Hypothalamus (tissue), 51 donors: Measurements from ENCODE around the gene EEF2KMT.
A peak's percentile ranks its signal among the peaks of the same experiment; 100 is the strongest.

Source experiments
- DNase-seq, 51 donors: peaks; one replicate each; lab custom pipeline; 2025; lab: John Stamatoyannopoulos, UW

The EEF2KMT gene

DNA sequence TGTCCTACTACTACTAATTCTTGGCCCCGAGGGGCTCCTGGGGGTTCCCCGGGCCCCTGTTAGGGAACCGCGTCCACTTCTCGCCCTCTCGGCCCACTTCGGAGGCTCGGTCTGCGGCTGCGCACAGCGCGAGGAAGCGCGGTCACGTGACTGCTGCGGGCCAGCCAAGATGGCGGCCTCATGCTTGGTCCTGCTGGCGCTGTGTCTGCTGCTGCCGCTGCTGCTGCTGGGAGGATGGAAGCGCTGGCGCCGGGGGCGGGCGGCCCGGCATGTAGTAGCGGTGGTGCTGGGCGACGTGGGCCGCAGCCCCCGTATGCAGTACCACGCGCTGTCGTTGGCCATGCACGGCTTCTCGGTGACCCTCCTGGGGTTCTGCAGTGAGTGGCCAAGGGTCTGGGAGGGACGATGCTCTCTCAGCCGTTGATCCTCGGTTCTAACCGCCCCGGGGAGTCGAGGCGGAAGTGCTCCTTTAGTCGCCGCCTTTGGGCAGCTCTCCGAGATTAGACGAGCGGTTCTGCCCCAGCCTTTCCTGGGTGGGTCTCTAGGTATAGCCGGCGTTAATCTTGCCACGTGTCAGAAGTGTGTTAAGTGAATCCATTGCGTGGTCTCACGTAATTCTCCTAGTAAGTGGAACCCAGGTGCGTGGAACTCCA, 25.8 kb downstream of the EEF2KMT start, which contains the start of gene ALG1:
TSS of gene ALG1 (plus strand) at position 163 of the 653 bp plus-strand sequence. CDS start at position 170, 7 bp downstream.
- DNase-seq: peak; percentile 22 to 92 (median 81)

DNA sequence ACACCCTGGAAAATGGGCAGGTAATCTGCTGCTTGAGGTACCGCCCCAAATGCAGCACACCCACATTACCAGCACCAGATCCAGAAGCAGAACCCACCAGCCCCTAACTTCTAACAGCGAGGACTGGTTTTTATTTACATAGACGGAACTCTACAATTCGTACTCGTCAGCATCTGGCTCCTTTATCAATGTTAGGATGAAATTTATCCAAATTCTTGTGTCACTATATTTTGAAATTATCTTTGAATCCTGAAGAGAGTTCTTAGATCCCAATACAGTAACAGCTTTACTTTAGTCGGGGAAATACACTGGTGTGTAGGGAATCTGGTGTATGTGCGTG, 26.3 kb downstream of the EEF2KMT start:
- DNase-seq: peak in 1 of 51 donors; percentile 39

GRCh38 chr16:5070431-5071186, 27.0 kb downstream of the EEF2KMT start:
- no peak for DNase-seq

GRCh38 chr16:5069854-5070253, 27.7 kb downstream of the EEF2KMT start:
- DNase-seq: no peak

DNA sequence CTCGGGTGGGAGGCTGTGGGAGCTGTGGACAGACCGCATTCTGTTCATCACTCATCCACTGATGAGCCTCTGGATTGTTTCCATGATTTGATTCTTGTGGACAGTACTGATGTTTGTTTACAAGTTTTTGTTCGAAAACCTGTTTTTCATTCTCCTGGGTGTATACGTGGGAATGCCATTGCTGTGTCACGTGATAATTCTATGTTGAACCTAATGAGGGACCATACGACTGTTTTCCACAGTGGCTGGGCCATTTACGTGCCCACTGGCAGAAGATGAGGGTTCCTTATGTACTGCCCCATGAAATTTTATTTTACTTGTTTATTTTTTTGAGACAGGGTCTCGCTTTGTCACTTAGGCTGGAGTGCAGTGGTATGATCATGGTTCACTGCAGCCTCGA, 28.5 kb downstream of the EEF2KMT start:
- no peak for DNase-seq

GRCh38 chr16:5066511-5066910, 31.1 kb downstream of the EEF2KMT start:
- no peak for DNase-seq

DNA sequence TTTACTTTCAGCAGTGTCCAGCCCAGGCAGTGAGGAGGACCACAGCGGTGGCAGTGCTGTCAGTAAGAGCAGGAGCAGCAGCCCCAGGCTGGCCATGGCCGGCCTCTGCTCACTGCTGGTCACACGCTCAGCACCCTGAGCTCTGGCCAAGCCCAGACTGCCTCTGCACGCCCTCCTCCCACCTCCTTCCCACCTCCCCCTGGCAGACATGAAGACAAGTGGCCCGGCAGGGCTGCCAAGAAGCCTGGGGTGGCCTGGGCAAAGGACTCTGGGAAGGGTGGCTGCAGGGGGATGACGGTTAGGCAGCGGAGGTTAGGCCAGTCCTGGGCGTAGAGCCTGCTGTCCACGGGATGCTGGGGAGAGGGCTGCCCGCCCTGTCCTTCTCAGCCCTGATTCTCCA, 31.8 kb downstream of the EEF2KMT start, which contains the start of gene C16orf89:
TSS of gene C16orf89 (minus strand) at position 144 of the 400 bp plus-strand sequence. CDS start at position 96, 48 bp downstream.
- peak in 39 of 51 donors; percentile 5 to 85 (median 47) for DNase-seq

- no peak for DNase-seq
These were observed 32.3 kb downstream of the EEF2KMT start for GRCh38 chr16:5065326-5065725.

DNA sequence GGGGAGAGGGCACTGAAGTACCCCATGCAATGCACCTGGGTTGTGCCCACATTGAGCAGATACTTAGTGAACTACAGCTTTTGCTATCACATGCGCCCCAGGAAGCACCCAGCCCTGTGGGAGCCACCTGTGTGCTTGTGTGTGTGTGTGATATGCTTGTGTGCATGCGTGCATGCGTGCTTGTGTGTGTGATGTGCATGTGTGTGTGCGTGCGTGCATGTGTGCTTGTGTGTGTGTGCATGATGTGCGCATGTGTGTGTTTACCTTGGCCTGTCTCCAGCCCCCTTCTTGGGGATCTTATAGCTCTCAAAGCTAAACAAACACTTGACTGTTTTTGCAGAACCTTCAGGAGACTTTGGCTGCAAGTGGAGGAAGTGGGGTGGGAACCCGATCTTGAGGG, 32.7 kb downstream of the EEF2KMT start:
- DNase-seq: no peak

GRCh38 chr16:5062790-5063765, 34.5 kb downstream of the EEF2KMT start:
- no peak for DNase-seq

DNA sequence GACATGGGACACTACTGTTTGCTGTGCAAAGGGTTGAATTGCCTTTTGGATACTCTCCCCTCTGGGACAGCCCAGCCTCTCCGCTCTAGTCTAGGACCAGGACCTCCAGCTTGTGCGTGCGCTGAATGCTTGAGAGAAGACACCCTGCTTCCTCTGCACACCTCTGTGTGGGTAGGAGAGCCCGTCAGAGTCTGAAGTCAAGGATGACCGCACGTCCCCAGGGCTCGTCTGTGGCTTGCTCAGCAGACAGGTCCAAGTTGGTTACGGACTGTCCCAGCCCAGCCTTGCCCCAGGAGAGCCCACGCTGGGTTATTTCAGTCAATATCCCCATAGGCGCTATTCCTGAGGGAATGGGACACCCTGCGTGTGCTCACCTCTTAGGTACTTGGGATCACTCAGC, 35.5 kb downstream of the EEF2KMT start:
- no peak for DNase-seq

DNA sequence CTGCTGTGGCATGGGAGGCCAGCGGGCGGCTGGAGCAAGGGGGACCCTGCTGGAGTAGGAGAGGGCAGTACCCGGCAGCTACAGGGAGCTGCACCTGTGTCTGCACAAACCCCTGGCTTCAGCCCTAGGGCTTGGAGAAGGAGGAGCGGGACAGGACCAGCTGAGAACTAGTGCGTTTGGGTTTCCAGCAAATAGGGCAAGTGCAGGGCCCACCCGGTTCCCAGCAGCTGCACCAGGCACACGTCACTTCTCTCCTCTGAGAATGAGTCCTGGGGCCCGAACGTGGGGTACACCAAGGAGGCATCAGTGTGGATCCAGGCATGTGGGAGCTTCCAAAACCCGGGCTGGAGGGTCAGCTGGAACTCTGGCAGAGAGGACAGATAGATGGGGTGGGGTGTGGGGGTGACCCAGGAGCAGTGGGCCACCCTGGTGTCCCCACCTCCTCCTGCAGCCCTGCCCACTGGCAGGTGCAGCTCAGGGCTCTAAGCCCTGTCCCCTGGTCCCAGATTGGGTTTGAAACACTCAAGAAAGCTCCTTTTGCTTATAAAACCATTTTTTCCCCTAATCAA, 37.4 kb downstream of the EEF2KMT start:
- no peak for DNase-seq

DNA sequence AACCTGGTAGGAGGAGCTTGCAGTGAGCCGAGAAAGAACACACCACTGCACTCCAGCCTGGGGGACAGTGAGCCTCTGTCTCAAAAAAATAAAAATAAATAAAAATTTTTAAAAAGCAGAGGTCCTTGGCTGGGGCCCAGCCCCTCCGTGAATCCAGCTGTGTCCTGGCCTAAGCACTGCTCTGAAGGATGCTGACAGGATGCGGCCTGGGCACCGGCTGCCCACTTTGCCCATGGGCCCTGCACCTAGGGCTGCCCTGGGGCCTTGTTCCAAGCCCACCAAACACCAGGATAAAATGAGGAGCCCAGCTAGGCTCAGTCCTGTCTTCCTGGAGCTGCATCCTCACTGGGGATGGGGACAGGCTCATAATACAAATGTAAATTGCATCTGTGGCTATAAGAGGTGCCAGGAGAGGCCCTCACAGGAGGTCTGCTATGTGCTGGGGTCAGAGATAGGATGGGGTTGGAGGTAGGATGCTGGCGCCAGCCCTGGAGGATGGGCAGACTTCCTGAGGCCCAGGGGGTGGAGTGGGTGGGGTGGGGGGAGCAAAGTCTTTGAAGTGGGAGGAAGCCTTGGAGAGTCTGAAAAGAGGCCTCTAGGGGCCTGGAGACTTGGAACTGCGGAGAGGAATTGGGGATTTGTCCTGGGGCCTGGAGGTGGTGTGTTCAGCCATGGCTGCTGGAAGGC, 38.1 kb downstream of the EEF2KMT start:
- no peak for DNase-seq

- DNase-seq: no peak
These were observed 39.1 kb downstream of the EEF2KMT start for GRCh38 chr16:5058476-5058875.

- DNase-seq: peak in 4 of 51 donors; percentile 4 to 18 (median 12)
These were observed 41.2 kb downstream of the EEF2KMT start for GRCh38 chr16:5056352-5056751.

- DNase-seq: no peak
These were observed 42.4 kb downstream of the EEF2KMT start for GRCh38 chr16:5054876-5055865.

DNA sequence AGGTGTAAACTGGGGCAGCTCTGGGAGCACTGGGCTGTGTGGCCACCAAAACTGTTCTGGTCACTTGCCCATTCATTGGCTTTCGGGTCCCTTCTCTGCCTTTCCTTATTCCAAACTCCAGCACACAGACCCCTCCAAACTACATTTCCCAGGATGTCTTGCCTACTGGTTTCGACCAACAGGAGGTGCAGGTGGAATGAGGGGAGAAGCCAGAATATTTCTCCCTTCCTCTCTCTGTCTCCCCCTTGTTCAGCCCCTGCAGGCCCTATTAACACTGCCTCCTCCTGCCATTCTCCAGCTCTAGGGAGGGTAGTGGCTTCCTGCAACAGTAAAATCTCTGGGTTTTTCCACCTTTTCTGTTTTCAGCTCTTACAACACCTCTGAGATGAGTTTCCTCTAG, 50.7 kb downstream of the EEF2KMT start:
- DNase-seq: no peak

DNA sequence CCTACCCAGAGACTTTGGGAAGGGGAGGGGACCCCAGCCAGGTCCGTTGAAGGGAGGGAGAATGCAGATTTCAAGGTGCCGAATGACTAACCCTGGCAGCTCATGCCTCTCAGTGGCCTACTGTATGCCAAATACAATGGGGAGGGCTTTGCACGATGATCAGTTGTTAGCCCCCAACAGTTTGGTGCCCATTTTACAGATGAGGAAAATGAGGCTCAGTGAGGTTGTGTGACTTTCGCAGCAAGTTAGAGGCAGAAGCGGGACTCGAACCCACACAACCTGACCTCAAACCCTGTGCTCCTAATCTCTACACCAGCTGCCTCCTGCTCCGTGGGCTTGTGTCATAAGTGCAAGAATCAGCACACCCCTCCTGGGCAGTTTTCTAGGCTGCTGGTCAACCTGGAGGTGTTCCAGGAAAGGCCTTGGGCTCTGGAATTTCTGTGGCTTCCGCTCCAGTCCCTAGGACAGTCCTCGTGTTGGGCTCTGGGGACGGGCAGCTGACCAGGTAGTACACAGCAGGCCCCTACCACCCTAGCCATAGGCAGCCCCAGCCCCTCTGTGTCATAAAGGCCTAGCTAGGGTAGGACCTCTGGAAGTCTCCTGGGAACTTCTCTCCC, 52.0 kb downstream of the EEF2KMT start:
- DNase-seq: no peak
